ENCODE results near the gene FAM163A. TPM values are rescaled to one million over a fixed set of nuclear protein-coding genes. Genes with fewer than 3 reads are reported as not detected.
A peak's percentile ranks its signal among the peaks of the same experiment; 100 is the strongest.
"Not testable (repeated sequence)": the region's sequence is repeated elsewhere in the genome, so short reads cannot be mapped to it uniquely, and the experiment has no call there.

The FAM163A gene
- total RNA-seq, 1 experiment from 2014 or later, result 0.46 TPM

DNA sequence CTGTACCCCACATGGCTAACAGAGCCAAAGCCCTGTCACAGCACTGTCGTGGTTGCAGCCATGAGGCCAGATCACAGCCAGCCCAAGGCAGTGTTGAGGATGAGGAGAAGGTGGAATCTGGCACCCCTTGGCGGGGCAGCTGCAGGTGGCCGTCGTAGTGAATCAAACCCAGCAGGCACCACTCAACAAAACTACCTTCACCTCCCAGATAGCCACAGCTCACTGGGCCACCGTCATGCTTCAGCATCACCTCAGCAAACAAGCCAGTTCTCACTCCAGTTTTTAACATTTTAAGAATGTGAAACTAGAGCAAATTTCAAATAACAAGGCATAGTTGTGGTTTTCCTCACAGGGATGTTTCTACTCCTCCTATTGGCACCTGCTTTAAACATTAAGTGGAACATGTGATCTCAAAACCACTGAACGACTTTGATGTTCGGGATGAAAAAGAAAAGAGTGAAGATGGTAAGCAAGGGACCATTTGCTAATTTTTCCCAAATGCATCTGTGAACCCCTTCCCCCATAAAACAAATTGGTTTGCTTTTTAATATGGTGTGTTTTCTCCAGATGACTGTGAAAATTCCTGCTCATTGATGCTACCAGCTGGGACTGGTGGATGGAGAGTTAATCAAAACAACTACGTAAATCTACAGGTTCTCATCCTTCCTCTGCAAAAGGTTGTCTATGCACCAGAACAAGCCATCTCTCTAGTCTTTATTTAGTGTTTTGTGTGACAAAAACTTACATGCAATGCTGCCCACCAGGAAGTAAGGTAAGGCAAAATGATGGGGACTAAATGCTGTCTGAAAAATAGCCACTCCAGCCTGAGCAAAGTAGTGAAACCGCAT, 89.0 kb downstream of the FAM163A start:
- Histone ChIP-seq H3K18ac (ENCODE audit: insufficient read length, low read depth, low read length) (no peak overlapping the region), H2BK12ac (ENCODE audit: insufficient read length, low read depth, low read length) (no peak overlapping the region), H4K20me1 (ENCODE audit: control insufficient read depth, insufficient read depth, insufficient read length) (no peaks in the 10 kb centered on the region), H2AK5ac (ENCODE audit: insufficient read length, low read length) (no peak overlapping the region), H3K23me2 (ENCODE audit: insufficient read length, low read depth, low read length, poor library complexity, severe bottlenecking) (no peaks in the 10 kb centered on the region), H3K79me1 (ENCODE audit: insufficient read depth, low read depth, low read length, poor library complexity, severe bottlenecking) (no peaks in the 10 kb centered on the region), H3K27ac (ENCODE audit: insufficient read length, low read depth, low read length) (no peak overlapping the region), H3K9ac (ENCODE audit: extremely low read depth, insufficient read length, low read length) (no peak overlapping the region), H4K5ac (ENCODE audit: insufficient read length, low read depth, low read length) (peak overlapping the region; percentile 17), H4K8ac (replicated peaks; ENCODE audit: insufficient read length, low read depth, low read length) (no peak overlapping the region), H2BK5ac (ENCODE audit: insufficient read length, low read length) (no peak overlapping the region), H3K4me2 (ENCODE audit: insufficient read depth, insufficient read length, low read length) (no peak overlapping the region), H3K14ac (ENCODE audit: insufficient read depth, low read length) (no peak overlapping the region; the same call in 1 of the 2 replicates), H2BK120ac (ENCODE audit: low read depth, low read length, poor library complexity, severe bottlenecking) (no peak overlapping the region), H3K79me2 (ENCODE audit: insufficient read depth, low read length) (no peaks in the 10 kb centered on the region), H4K91ac (ENCODE audit: insufficient read length, low read depth, low read length) (no peak overlapping the region), H3K56ac (ENCODE audit: insufficient read length, low read depth, low read length) (no peak overlapping the region), H3K23ac (ENCODE audit: insufficient read length, low read depth, low read length) (no peak overlapping the region), H3K9me3 (ENCODE audit: control insufficient read depth, low read depth, low read length) (no peaks in the 10 kb centered on the region), H3K4me1 (ENCODE audit: insufficient read depth, low read length) (no peaks in the 10 kb centered on the region), H2BK20ac (ENCODE audit: low read depth, low read length, poor library complexity, severe bottlenecking) (no peak overlapping the region), H3T11ph (ENCODE audit: low read length) (no peak overlapping the region), H2AFZ (ENCODE audit: low read length) (no peak overlapping the region), H3K27me3 (ENCODE audit: insufficient read depth, low read length) (no peaks in the 10 kb centered on the region), H3K4ac (ENCODE audit: low read depth, low read length) (no peak overlapping the region), H2BK15ac (ENCODE audit: low read depth, low read length) (no peak overlapping the region)
- H3K4me3 Mint-ChIP-seq, result no peak overlapping the region
- H3K9me3 Mint-ChIP-seq, result no peaks in the 10 kb centered on the region
- H3K4me1 Mint-ChIP-seq, result peaks cover 22 to 28% of the 10 kb centered on the region in 2 experiments
- peaks cover 0 to 4% (median 2%) of the 10 kb centered on the region in 3 experiments; a peak in 3 of 7 replicates for H3K36me3 Mint-ChIP-seq (ENCODE audit: insufficient read depth in 1 of 3, low read depth in 3 of 3)
- no CpG with 5 or more reads among the region's 9 CpGs for WGBS (ENCODE audit: extremely low coverage, insufficient read length, low lambda C conversion rate)
- H3K27ac Mint-ChIP-seq, result no peak overlapping the region
- H3K27me3 Mint-ChIP-seq (ENCODE audit: low read depth), result peaks cover 2% of the 10 kb centered on the region; the same call in 1 of the 2 replicates
- DNase-seq, result no peak
- TF ChIP-seq, protein P1, sequence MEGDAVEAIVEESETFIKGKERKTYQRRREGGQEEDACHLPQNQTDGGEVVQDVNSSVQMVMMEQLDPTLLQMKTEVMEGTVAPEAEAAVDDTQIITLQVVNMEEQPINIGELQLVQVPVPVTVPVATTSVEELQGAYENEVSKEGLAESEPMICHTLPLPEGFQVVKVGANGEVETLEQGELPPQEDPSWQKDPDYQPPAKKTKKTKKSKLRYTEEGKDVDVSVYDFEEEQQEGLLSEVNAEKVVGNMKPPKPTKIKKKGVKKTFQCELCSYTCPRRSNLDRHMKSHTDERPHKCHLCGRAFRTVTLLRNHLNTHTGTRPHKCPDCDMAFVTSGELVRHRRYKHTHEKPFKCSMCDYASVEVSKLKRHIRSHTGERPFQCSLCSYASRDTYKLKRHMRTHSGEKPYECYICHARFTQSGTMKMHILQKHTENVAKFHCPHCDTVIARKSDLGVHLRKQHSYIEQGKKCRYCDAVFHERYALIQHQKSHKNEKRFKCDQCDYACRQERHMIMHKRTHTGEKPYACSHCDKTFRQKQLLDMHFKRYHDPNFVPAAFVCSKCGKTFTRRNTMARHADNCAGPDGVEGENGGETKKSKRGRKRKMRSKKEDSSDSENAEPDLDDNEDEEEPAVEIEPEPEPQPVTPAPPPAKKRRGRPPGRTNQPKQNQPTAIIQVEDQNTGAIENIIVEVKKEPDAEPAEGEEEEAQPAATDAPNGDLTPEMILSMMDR (conservative IDR thresholded peaks at IDR 0.05), result no peak

DNA sequence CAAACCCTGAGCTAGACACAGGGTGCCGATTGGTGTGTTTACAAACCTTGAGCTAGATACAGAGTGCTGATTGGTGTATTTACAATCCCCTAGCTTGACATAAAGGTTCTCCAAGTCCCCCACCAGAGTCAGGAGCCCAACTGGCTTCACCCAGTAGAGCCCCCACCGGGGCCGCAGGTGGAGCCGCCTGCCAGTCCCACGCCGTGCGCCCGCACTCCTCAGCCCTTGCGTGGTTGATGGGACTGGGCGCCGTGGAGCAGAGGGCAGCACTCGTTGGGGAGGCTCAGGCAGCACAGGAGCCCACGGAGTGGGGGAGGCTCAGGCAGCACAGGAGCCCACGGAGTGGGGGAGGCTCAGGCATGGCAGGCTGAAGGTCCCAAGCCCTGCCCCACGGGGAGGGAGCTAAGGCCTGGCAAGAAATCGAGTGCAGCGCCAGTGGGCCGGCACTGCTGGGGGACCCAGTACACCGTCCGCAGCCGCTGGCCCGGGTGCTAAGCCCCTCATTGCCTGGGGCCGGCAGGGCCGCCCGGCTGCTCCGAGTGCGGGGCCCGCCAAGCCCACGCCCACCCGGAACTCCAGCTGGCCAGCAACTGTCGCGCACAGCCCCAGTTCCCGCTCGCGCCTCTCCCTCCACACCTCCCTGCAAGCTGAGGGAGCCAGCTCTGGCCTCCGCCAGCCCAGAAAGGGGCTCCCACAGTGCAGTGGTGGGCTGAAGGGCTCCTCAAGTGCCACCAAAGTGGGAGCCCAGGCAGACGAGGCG, 93.8 kb downstream of the FAM163A start:
- H3K23ac ChIP-seq (ENCODE audit: insufficient read length, low read depth, low read length); DNase-seq; H4K20me1 ChIP-seq (ENCODE audit: control insufficient read depth, insufficient read depth, insufficient read length); H2BK12ac ChIP-seq (ENCODE audit: insufficient read length, low read depth, low read length); H3K9me3 ChIP-seq (ENCODE audit: control insufficient read depth, low read depth, low read length); H3K14ac ChIP-seq (ENCODE audit: insufficient read depth, low read length); H2AFZ ChIP-seq (ENCODE audit: low read length); H3K4me1 ChIP-seq (ENCODE audit: insufficient read depth, low read length); H3K27ac Mint-ChIP-seq; H3K4ac ChIP-seq (ENCODE audit: low read depth, low read length); H2BK120ac ChIP-seq (ENCODE audit: low read depth, low read length, poor library complexity, severe bottlenecking); H2BK5ac ChIP-seq (ENCODE audit: insufficient read length, low read length); H3K4me3 Mint-ChIP-seq; H3K9ac ChIP-seq (ENCODE audit: extremely low read depth, insufficient read length, low read length); H4K5ac ChIP-seq (ENCODE audit: insufficient read length, low read depth, low read length); H2BK20ac ChIP-seq (ENCODE audit: low read depth, low read length, poor library complexity, severe bottlenecking); H3K18ac ChIP-seq (ENCODE audit: insufficient read length, low read depth, low read length); H3K36me3 Mint-ChIP-seq (ENCODE audit: insufficient read depth in 1 of 3, low read depth in 3 of 3); H4K91ac ChIP-seq (ENCODE audit: insufficient read length, low read depth, low read length); H3K79me2 ChIP-seq (ENCODE audit: insufficient read depth, low read length); H3K56ac ChIP-seq (ENCODE audit: insufficient read length, low read depth, low read length); H3T11ph ChIP-seq (ENCODE audit: low read length); H2AK5ac ChIP-seq (ENCODE audit: insufficient read length, low read length); H2BK15ac ChIP-seq (ENCODE audit: low read depth, low read length); H3K27ac ChIP-seq (ENCODE audit: insufficient read length, low read depth, low read length); H4K8ac ChIP-seq (replicated peaks; ENCODE audit: insufficient read length, low read depth, low read length); H3K4me2 ChIP-seq (ENCODE audit: insufficient read depth, insufficient read length, low read length); H3K9me3 Mint-ChIP-seq; H3K23me2 ChIP-seq (ENCODE audit: insufficient read length, low read depth, low read length, poor library complexity, severe bottlenecking); H3K27me3 Mint-ChIP-seq (ENCODE audit: low read depth); H3K27me3 ChIP-seq (ENCODE audit: insufficient read depth, low read length); H3K79me1 ChIP-seq (ENCODE audit: insufficient read depth, low read depth, low read length, poor library complexity, severe bottlenecking): not testable (repeated sequence)
- H3K4me1 Mint-ChIP-seq, result peaks cover 16 to 22% of the 10 kb centered on the region in 2 experiments
- WGBS (ENCODE audit: extremely low coverage, insufficient read length, low lambda C conversion rate), result no CpG with 5 or more reads among the region's 38 CpGs

Data from H9 (cell line).